Stomach (tissue), 9 donors: ENCODE measurements around the gene RPS6KC1. TPM values are rescaled to one million over a fixed set of nuclear protein-coding genes. Genes with fewer than 3 reads are reported as not detected.

Experiments
- DNase-seq, 2 donors: peaks; one replicate each; pipeline versions ENCODE4 v3.0.0 to v3.0.0-alpha.2; 2013 to 2019
- H3K27ac ChIP-seq, 5 donors: fragments of 200-600 bp in 4 of 5; sonication (generic) in 4 of 5; one replicate each; pipeline ENCODE4 v1.5.1; 2013 to 2019; ENCODE audit warnings: mild to moderate bottlenecking in 1 of 5, moderate library complexity in 1 of 5
- H3K27me3 ChIP-seq, 3 donors: fragments of 200-600 bp; sonication (generic); one replicate each; pipeline ENCODE4 v1.5.1; 2017 to 2019; ENCODE audit warnings: mixed run types in 1 of 3
- H3K36me3 ChIP-seq, 4 donors: fragments of 200-600 bp; sonication (generic); 1 replicate in 3 of 4; 2 replicates in 1 of 4; pipeline ENCODE4 v1.5.1; 2016 to 2019
- H3K4me1 ChIP-seq, 4 donors: fragments of 200-600 bp; sonication (generic); one replicate each; pipeline ENCODE4 v1.5.1; 2016 to 2019
- H3K4me3 ChIP-seq, 4 donors: fragments of 200-600 bp; sonication (generic) in 3 of 4; one replicate each; pipeline ENCODE4 v1.5.1; 2016 to 2019; ENCODE audit warnings: mild to moderate bottlenecking in 1 of 4
- H3K9me3 ChIP-seq, 4 donors: fragments of 200-600 bp; sonication (generic); one replicate each; pipeline ENCODE4 v1.5.1; 2016 to 2019
- CTCF ChIP-seq, 7 experiments: fragments of 450-650 bp in 4 of 7; fragments of 200-600 bp in 3 of 7; sonication (generic) in 3 of 7; IDR thresholded peaks; one replicate each; pipeline ENCODE4 v1.5.1; 2016 to 2019; ENCODE audit warnings: antibody characterized with exemption in 7 of 7, control low read depth in 2 of 7, mild to moderate bottlenecking in 1 of 7
- EP300 ChIP-seq: sonication (generic); formaldehyde crosslinking; IDR thresholded peaks from one replicate; pipeline ENCODE4 v1.6.1; 2017; ENCODE audit warnings: antibody characterized with exemption
- POLR2A ChIP-seq, 4 donors: fragments of 450-650 bp; IDR thresholded peaks; one replicate each; pipeline ENCODE4 v1.6.1; 2016; ENCODE audit warnings: antibody characterized with exemption in 4 of 4, control low read depth in 2 of 4, mild to moderate bottlenecking in 1 of 4, moderate library complexity in 1 of 4
- POLR2AphosphoS5 ChIP-seq, 3 donors: sonication (generic); formaldehyde crosslinking; IDR thresholded peaks; one replicate each; pipeline ENCODE4 v1.6.1; 2016; ENCODE audit warnings: antibody characterized with exemption in 3 of 3
- WGBS, 5 donors: extraction: QIAGEN DNeasy Blood & Tissue Kit in 3 of 5; methylation state at CpG; one replicate each; pipeline versions ENCODE4 v1.1.5 to v1.1.7; 2013 to 2018; 5-methylcytosine and 5-hydroxymethylcytosine counted together
- intact Hi-C: fragments of 100-400 bp; cut with DNase I; formaldehyde crosslinking; loops from one replicate; pipeline ENCODE4 v1.15.1; 2023; ENCODE audit warnings: low total_unique reads
- polyA plus RNA-seq, 3 donors: library from polyadenylated mRNA; stranded (reverse); fragments of 200-250 nt; gene quantifications; one replicate each; pipeline ENCODE4 v1.2.3, GENCODE V29; 2013
- total RNA-seq, 5 donors: library from RNA; depleted of rRNA; stranded (reverse); fragments of >200 nt; gene quantifications; one replicate each; pipeline versions ENCODE4 v1.1.0 to v1.2.3, GENCODE V29; 2014 to 2016
- donor health status: healthy with polysubstance abuse.
- donor health status: Bipolar disorder and iron deficiency.
- donor health status: healthy.

The RPS6KC1 gene
- total and polyA plus RNA-seq, 8 donors, result 3.8 to 137 (median 8.9) TPM

GRCh38 chr1:213277036-213277435, 226.0 kb downstream of the RPS6KC1 start:
- Histone ChIP-seq H3K36me3 (peaks cover 0 to 28% (median 22%) of the 10 kb centered on the region in 4 donors), H3K4me1 (no peaks in the 10 kb centered on the region), H3K9me3 (no peaks in the 10 kb centered on the region), H3K27me3 (no peaks in the 10 kb centered on the region), H3K27ac (no peak overlapping the region), H3K4me3 (no peak overlapping the region)
- DNase-seq, result no peak
- no peak for TF ChIP-seq POLR2A (IDR thresholded peaks at IDR 0.05)
- TF ChIP-seq EP300, result no peak
- TF ChIP-seq CTCF (IDR thresholded peaks at IDR 0.05), result no peak
- no peak for TF ChIP-seq POLR2AphosphoS5 (IDR thresholded peaks at IDR 0.05)
- WGBS, 5 donors, result 83 to 93% (median 90%) methylated on average over 2 of the region's 2 CpGs
- intact Hi-C loops, result no loop called here

- no peaks in the 10 kb centered on the region for H3K27me3 ChIP-seq
- no peak overlapping the region for H3K27ac ChIP-seq
- H3K9me3 ChIP-seq, result no peaks in the 10 kb centered on the region
- TF ChIP-seq CTCF (IDR thresholded peaks at IDR 0.05), result no peak
- H3K36me3 ChIP-seq, result peaks cover 0 to 6% (median 0%) of the 10 kb centered on the region in 4 donors
- intact Hi-C loops, result no loop called here
- no peak for DNase-seq
- H3K4me3 ChIP-seq, result no peak overlapping the region
- H3K4me1 ChIP-seq, result no peaks in the 10 kb centered on the region
These were observed 228.4 kb downstream of the RPS6KC1 start for GRCh38 chr1:213279410-213279809.

GRCh38 chr1:213281640-213282301, 230.7 kb downstream of the RPS6KC1 start:
- no peak overlapping the region for H3K27ac ChIP-seq
- DNase-seq, result no peak
- TF ChIP-seq POLR2AphosphoS5 (IDR thresholded peaks at IDR 0.05) (no peak), POLR2A (IDR thresholded peaks at IDR 0.05) (no peak), EP300 (no peak), CTCF (IDR thresholded peaks at IDR 0.05) (no peak)
- intact Hi-C loops, result no loop called here
- H3K36me3 ChIP-seq, result no peaks in the 10 kb centered on the region
- H3K27me3 ChIP-seq, result no peaks in the 10 kb centered on the region
- WGBS, 5 donors, result 72 to 78% (median 78%) methylated on average over 13 of the region's 13 CpGs
- no peaks in the 10 kb centered on the region for H3K9me3 ChIP-seq
- no peak overlapping the region for H3K4me3 ChIP-seq
- H3K4me1 ChIP-seq, result no peaks in the 10 kb centered on the region

GRCh38 chr1:213284626-213285025, 233.6 kb downstream of the RPS6KC1 start:
- TF ChIP-seq CTCF (IDR thresholded peaks at IDR 0.05), result no peak
- TF ChIP-seq POLR2AphosphoS5 (IDR thresholded peaks at IDR 0.05), result no peak
- no peak for TF ChIP-seq POLR2A (IDR thresholded peaks at IDR 0.05)
- TF ChIP-seq EP300, result no peak
- H3K36me3 ChIP-seq, result no peaks in the 10 kb centered on the region
- no peak overlapping the region for H3K4me3 ChIP-seq
- intact Hi-C loops, result no loop called here
- DNase-seq, result no peak
- no peaks in the 10 kb centered on the region for H3K9me3 ChIP-seq
- H3K27me3 ChIP-seq, result no peaks in the 10 kb centered on the region
- no peaks in the 10 kb centered on the region for H3K4me1 ChIP-seq
- H3K27ac ChIP-seq, result no peak overlapping the region
